Uterus (tissue), 4 donors: ENCODE measurements around the gene PAK4. TPM values are rescaled to one million over a fixed set of nuclear protein-coding genes. Genes with fewer than 3 reads are reported as not detected.

Source experiments
- DNase-seq, 2 donors: peaks; one replicate each; pipeline ENCODE4 v3.0.0-alpha.2; 2019 to 2020
- H3K27ac ChIP-seq, 2 donors: fragments of 200-600 bp; sonication (generic); 1 replicate in 1 of 2; 2 replicates in 1 of 2; pipeline ENCODE4 v1.5.1; 2016 to 2018
- H3K27me3 ChIP-seq, 2 donors: fragments of 200-600 bp; sonication (generic); one replicate each; pipeline ENCODE4 v1.5.1; 2018 to 2019; ENCODE audit warnings: control low read depth in 1 of 2
- H3K36me3 ChIP-seq, 2 donors: fragments of 200-600 bp; sonication (generic); one replicate each; pipeline ENCODE4 v1.5.1; 2019; ENCODE audit warnings: control low read depth in 1 of 2
- H3K4me1 ChIP-seq, 2 donors: fragments of 200-600 bp; sonication (generic); one replicate each; pipeline ENCODE4 v1.5.1; 2018 to 2019; ENCODE audit warnings: control low read depth in 1 of 2
- H3K4me3 ChIP-seq, 2 donors: fragments of 200-600 bp; sonication (generic); 1 replicate in 1 of 2; 2 replicates in 1 of 2; pipeline ENCODE4 v1.5.1; 2018 to 2019; ENCODE audit warnings: mild to moderate bottlenecking in 1 of 2
- H3K9me3 ChIP-seq, 2 donors: fragments of 200-600 bp; sonication (generic); one replicate each; pipeline ENCODE4 v1.5.1; 2019; ENCODE audit warnings: control low read depth in 1 of 2
- CTCF ChIP-seq, 4 experiments: fragments of 200-600 bp in 2 of 4; fragments of 450-650 bp in 2 of 4; sonication (generic) in 2 of 4; IDR thresholded peaks; one replicate each; pipeline ENCODE4 v1.5.1; 2016 to 2019; ENCODE audit warnings: antibody characterized with exemption in 4 of 4, mild to moderate bottlenecking in 2 of 4, moderate library complexity in 1 of 4
- POLR2A ChIP-seq, 2 donors: fragments of 450-650 bp; IDR thresholded peaks; one replicate each; pipeline ENCODE4 v1.6.1; 2016; ENCODE audit warnings: antibody characterized with exemption in 2 of 2, mild to moderate bottlenecking in 1 of 2, moderate library complexity in 1 of 2
- intact Hi-C: fragments of 100-400 bp; cut with DNase I; formaldehyde crosslinking; loops from one replicate; pipeline ENCODE4 v1.15.1; 2023; ENCODE audit warnings: low total_unique reads
- total RNA-seq, 4 donors: library from RNA; depleted of rRNA in 3 of 4; stranded (reverse); fragments of >200 nt in 3 of 4; gene quantifications; one replicate each; pipeline versions ENCODE4 v1.1.0 to v1.2.4, GENCODE V29; 2014 to 2023
- donor health status: DM: yes; HTN: yes; CAD: no.

Gene PAK4
- total RNA-seq, 4 donors from 2014 or later = 0.26 to 57.4 (median 24.3) TPM

GRCh38 chr19:39132344-39132969 lies 6.9 kb downstream of the PAK4 start:
- TF ChIP-seq POLR2A (IDR thresholded peaks at IDR 0.05) (no peak), CTCF (IDR thresholded peaks at IDR 0.05) (no peak)
- H3K27ac ChIP-seq = peak overlapping the region; percentile 47 to 64
- H3K27me3 ChIP-seq = no peaks in the 10 kb centered on the region
- no peaks in the 10 kb centered on the region for H3K9me3 ChIP-seq
- H3K36me3 ChIP-seq = no peaks in the 10 kb centered on the region
- H3K4me3 ChIP-seq = no peak overlapping the region
- H3K4me1 ChIP-seq = peaks cover 10 to 11% of the 10 kb centered on the region in 2 donors
- no peak for DNase-seq
- intact Hi-C loops = loop anchor here (10.0 kb wide), 1 partner anchor 1532 kb away; no protein-coding TSS in a partner anchor

GRCh38 chr19:39133431-39134270 lies 8.1 kb downstream of the PAK4 start:
- Histone ChIP-seq H3K27ac (peak overlapping the region; percentile 46 to 56), H3K27me3 (no peaks in the 10 kb centered on the region), H3K4me3 (peak overlapping the region in 1 of 2 donors; percentile 4), H3K4me1 (peaks cover 4 to 5% of the 10 kb centered on the region in 2 donors), H3K9me3 (no peaks in the 10 kb centered on the region), H3K36me3 (no peaks in the 10 kb centered on the region)
- DNase-seq = peak in 1 of 2 donors; percentile 53
- intact Hi-C loops = loop anchor here (10.0 kb wide), 1 partner anchor 1531 kb away; no protein-coding TSS in a partner anchor
- TF ChIP-seq POLR2A (IDR thresholded peaks at IDR 0.05) (no peak), CTCF (IDR thresholded peaks at IDR 0.05) (no peak)

GRCh38 chr19:39135701-39136100 lies 10.1 kb downstream of the PAK4 start:
- Histone ChIP-seq H3K27ac (no peak overlapping the region), H3K36me3 (no peaks in the 10 kb centered on the region), H3K9me3 (no peaks in the 10 kb centered on the region), H3K27me3 (no peaks in the 10 kb centered on the region), H3K4me3 (no peak overlapping the region), H3K4me1 (peaks cover 0 to 14% of the 10 kb centered on the region in 2 donors)
- TF ChIP-seq CTCF (IDR thresholded peaks at IDR 0.05) (no peak), POLR2A (IDR thresholded peaks at IDR 0.05) (no peak)
- no peak for DNase-seq
- intact Hi-C loops = loop anchor here (10.0 kb wide), 1 partner anchor 1529 kb away; no protein-coding TSS in a partner anchor

- Histone ChIP-seq H3K4me3 (no peak overlapping the region), H3K36me3 (no peaks in the 10 kb centered on the region), H3K27ac (peak overlapping the region; percentile 18 to 24), H3K27me3 (no peaks in the 10 kb centered on the region), H3K9me3 (no peaks in the 10 kb centered on the region), H3K4me1 (peaks cover 0 to 12% of the 10 kb centered on the region in 2 donors)
- no peak for DNase-seq
- intact Hi-C loops = loop anchor here (10.0 kb wide), 1 partner anchor 1528 kb away; no protein-coding TSS in a partner anchor
- TF ChIP-seq POLR2A (IDR thresholded peaks at IDR 0.05) (no peak), CTCF (IDR thresholded peaks at IDR 0.05) (no peak)
These were observed 10.8 kb downstream of the PAK4 start for GRCh38 chr19:39136225-39136940.
